Breast epithelium (tissue), 4 donors: ENCODE results near the gene ACIN1. TPM values are rescaled to one million over a fixed set of nuclear protein-coding genes. Genes with fewer than 3 reads are reported as not detected.

Experiments used
- DNase-seq, 2 donors: peaks; one replicate each; pipeline ENCODE4 v3.0.0-alpha.2; 2019; ENCODE audit warnings: low spot score in 2 of 2
- H3K27ac ChIP-seq, 2 donors: fragments of 200-600 bp; sonication (generic) in 1 of 2; one replicate each; pipeline ENCODE4 v1.5.1; 2016 to 2019; ENCODE audit warnings: mild to moderate bottlenecking in 1 of 2
- H3K27me3 ChIP-seq, 2 donors: fragments of 200-600 bp; sonication (generic) in 1 of 2; one replicate each; pipeline versions ENCODE4 v1.5.1 to v1.6.0; 2017 to 2019; ENCODE audit warnings: control low read depth in 1 of 2, mild to moderate bottlenecking in 1 of 2
- H3K36me3 ChIP-seq: fragments of 200-600 bp; one replicate; pipeline ENCODE4 v1.5.1; 2019
- H3K4me1 ChIP-seq, 2 donors: fragments of 200-600 bp; sonication (generic); one replicate each; pipeline ENCODE4 v1.5.1; 2016 to 2019; ENCODE audit warnings: control low read depth in 1 of 2
- H3K4me3 ChIP-seq, 3 donors: fragments of 200-600 bp; sonication (generic); 1 replicate in 2 of 3; 2 replicates in 1 of 3; pipeline ENCODE4 v1.5.1; 2016 to 2019; ENCODE audit warnings: mild to moderate bottlenecking in 3 of 3, moderate library complexity in 2 of 3
- H3K9me3 ChIP-seq, 2 donors: fragments of 200-600 bp; sonication (generic) in 1 of 2; one replicate each; pipeline ENCODE4 v1.5.1; 2016 to 2019; ENCODE audit warnings: control low read depth in 1 of 2
- POLR2A ChIP-seq: fragments of 450-650 bp; IDR thresholded peaks from one replicate; pipeline ENCODE4 v1.6.1; 2016; ENCODE audit warnings: antibody characterized with exemption, mild to moderate bottlenecking, moderate library complexity
- POLR2AphosphoS5 ChIP-seq, 3 donors: sonication (generic); formaldehyde crosslinking; IDR thresholded peaks; one replicate each; pipeline ENCODE4 v1.6.1; 2017; ENCODE audit warnings: antibody characterized with exemption in 3 of 3
- intact Hi-C: fragments of 100-400 bp; cut with DNase I; formaldehyde crosslinking; loops from one replicate; pipeline ENCODE4 v1.15.1; 2023; ENCODE audit warnings: low total_unique reads
- total RNA-seq, 3 donors: library from RNA; depleted of rRNA; stranded (reverse); fragments of >200 nt; gene quantifications; one replicate each; pipeline ENCODE4 v1.1.0, GENCODE V29; 2016
- TF ChIP-seq, protein P1 (sequence below), 3 donors: fragments of 450-650 bp; IDR thresholded peaks; one replicate each; pipeline ENCODE4 v1.5.1; 2016 to 2017; ENCODE audit warnings: antibody characterized with exemption in 3 of 3, mild to moderate bottlenecking in 3 of 3, moderate library complexity in 3 of 3

The ACIN1 gene
- total RNA-seq, 3 donors from 2014 or later: 106 to 151 (median 145) TPM

DNA sequence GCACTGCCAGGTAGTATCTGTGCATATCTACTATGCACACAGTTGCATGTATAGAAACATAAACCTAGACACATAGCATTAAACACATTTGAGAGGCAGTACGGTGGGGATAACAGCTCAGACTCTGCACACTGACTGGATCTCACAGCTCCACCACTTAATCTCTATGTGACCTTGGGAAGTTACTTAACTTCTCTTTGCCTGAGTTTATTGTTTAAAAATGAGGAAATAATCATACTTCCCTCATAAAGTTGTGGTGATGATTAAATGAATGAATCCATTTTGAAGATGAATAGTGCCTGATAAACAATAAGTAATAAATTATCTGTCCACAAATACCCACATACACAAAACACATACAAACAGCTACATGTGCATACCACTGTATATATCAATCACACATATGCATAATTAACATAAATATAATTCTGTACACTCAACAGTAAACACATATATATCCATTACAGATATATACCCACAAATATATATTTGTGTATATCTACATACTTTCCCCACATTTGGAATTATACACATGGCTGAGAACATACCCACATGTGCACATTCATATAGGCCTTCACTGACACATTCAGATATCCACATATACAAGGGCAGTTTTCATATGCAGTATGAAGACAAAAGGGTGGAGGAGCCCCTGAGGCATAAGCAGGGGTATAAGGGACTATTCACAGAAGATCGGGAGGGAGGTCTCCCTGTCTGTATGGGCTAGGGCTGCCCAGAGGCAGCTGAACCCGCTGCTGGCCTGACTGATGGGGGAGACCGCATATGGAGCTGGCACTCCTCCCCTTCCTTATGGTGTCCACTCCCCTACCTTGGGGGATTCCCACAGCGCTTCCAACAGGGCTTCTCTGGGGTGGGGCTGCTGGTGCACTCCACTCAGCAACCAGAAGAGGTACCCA, 43.5 kb downstream of the ACIN1 start:
- Histone ChIP-seq H3K4me3 (no peak overlapping the region), H3K36me3 (no peaks in the 10 kb centered on the region), H3K4me1 (peaks cover 0 to 3% of the 10 kb centered on the region in 2 donors), H3K27me3 (no peaks in the 10 kb centered on the region), H3K9me3 (no peaks in the 10 kb centered on the region), H3K27ac (no peak overlapping the region)
- TF ChIP-seq, protein P1, sequence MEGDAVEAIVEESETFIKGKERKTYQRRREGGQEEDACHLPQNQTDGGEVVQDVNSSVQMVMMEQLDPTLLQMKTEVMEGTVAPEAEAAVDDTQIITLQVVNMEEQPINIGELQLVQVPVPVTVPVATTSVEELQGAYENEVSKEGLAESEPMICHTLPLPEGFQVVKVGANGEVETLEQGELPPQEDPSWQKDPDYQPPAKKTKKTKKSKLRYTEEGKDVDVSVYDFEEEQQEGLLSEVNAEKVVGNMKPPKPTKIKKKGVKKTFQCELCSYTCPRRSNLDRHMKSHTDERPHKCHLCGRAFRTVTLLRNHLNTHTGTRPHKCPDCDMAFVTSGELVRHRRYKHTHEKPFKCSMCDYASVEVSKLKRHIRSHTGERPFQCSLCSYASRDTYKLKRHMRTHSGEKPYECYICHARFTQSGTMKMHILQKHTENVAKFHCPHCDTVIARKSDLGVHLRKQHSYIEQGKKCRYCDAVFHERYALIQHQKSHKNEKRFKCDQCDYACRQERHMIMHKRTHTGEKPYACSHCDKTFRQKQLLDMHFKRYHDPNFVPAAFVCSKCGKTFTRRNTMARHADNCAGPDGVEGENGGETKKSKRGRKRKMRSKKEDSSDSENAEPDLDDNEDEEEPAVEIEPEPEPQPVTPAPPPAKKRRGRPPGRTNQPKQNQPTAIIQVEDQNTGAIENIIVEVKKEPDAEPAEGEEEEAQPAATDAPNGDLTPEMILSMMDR (IDR thresholded peaks at IDR 0.05): no peak
- TF ChIP-seq POLR2A (no peak), POLR2AphosphoS5 (IDR thresholded peaks at IDR 0.05) (no peak)
- no peak for DNase-seq
- intact Hi-C loops: no loop called here

- TF ChIP-seq POLR2AphosphoS5 (IDR thresholded peaks at IDR 0.05): no peak
- no peak for TF ChIP-seq POLR2A
- TF ChIP-seq, protein P1 (IDR thresholded peaks at IDR 0.05): no peak
- Histone ChIP-seq H3K27ac (no peak overlapping the region), H3K27me3 (no peaks in the 10 kb centered on the region), H3K4me3 (no peak overlapping the region), H3K9me3 (no peaks in the 10 kb centered on the region), H3K36me3 (no peaks in the 10 kb centered on the region), H3K4me1 (no peaks in the 10 kb centered on the region)
- no peak for DNase-seq
- intact Hi-C loops: no loop called here
Measured at GRCh38 chr14:23049011-23049410, 45.9 kb downstream of the ACIN1 start.

GRCh38 chr14:23047751-23048693, 46.9 kb downstream of the ACIN1 start:
- Histone ChIP-seq H3K27ac (no peak overlapping the region), H3K4me3 (no peak overlapping the region), H3K36me3 (no peaks in the 10 kb centered on the region), H3K9me3 (no peaks in the 10 kb centered on the region), H3K4me1 (no peaks in the 10 kb centered on the region), H3K27me3 (no peaks in the 10 kb centered on the region)
- intact Hi-C loops: no loop called here
- no peak for DNase-seq
- no peak for TF ChIP-seq POLR2A
- TF ChIP-seq, protein P1 (IDR thresholded peaks at IDR 0.05): no peak
- TF ChIP-seq POLR2AphosphoS5 (IDR thresholded peaks at IDR 0.05): no peak

DNA sequence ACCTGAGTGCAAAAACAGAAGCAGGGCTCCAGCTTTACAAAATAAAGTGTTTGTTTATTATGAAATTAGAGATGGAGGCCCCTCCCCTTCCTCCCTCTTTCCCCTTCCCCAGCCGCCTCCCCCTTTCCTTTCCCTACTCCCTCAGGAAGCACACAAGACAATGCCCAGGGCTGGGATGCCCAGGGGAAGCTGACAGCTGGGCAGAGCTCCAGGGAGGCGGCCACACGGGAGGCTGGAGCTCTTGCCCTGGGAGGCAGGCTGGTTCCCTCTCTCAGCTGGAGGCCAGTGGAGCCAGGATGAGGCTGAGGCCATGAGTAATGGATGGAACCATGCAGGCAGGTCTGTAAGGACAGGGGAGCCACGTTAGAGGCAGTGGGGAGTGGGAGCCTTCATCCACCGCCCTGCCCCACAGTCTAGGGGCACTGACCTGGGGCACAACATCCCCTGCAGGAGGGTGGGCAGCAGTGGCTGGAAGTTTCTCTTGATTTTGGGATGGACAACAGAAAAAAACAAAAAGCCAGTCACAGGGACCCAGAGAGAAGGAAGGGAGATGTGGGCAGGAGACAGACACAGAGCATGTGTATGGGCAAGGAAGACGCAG, 47.8 kb downstream of the ACIN1 start:
- intact Hi-C loops: no loop called here
- Histone ChIP-seq H3K4me1 (no peaks in the 10 kb centered on the region), H3K27me3 (no peaks in the 10 kb centered on the region), H3K36me3 (no peaks in the 10 kb centered on the region), H3K4me3 (no peak overlapping the region), H3K27ac (no peak overlapping the region), H3K9me3 (no peaks in the 10 kb centered on the region)
- no peak for DNase-seq
- TF ChIP-seq POLR2A (no peak), POLR2AphosphoS5 (IDR thresholded peaks at IDR 0.05) (no peak)
- TF ChIP-seq, protein P1 (IDR thresholded peaks at IDR 0.05): no peak
